HepG2 (cell line): ENCODE measurements around the gene TEX48. TPM values are rescaled to one million over a fixed set of nuclear protein-coding genes. Genes with fewer than 3 reads are reported as not detected.
A peak's percentile ranks its signal among the peaks of the same experiment; 100 is the strongest.

Experiments
- ATF7 ChIP-seq, 2 experiments: fragments of 450-650 bp in 1 of 2; sonication (generic) in 1 of 2; formaldehyde crosslinking in 1 of 2; IDR thresholded peaks; 2 replicates each; pipeline versions ENCODE4 v1.4.0 to v1.6.1; 2016 to 2020; ENCODE audit warnings: antibody characterized with exemption in 1 of 2, mild to moderate bottlenecking in 1 of 2, missing genetic modification reagents in 1 of 2
- NR2C2 ChIP-seq: sonication (generic); formaldehyde crosslinking; IDR thresholded peaks from 2 replicates; pipeline ENCODE4 v1.4.0; 2020; ENCODE audit warnings: missing genetic modification reagents, mild to moderate bottlenecking, moderate library complexity, borderline replicate concordance
- NR2F1 ChIP-seq, 2 experiments: fragments of 450-650 bp in 1 of 2; formaldehyde crosslinking in 1 of 2; IDR thresholded peaks; 2 replicates each; pipeline versions ENCODE4 v1.5.0 to v1.6.1; 2016 to 2020; ENCODE audit warnings: mild to moderate bottlenecking in 1 of 2, missing compliant biosample characterization in 1 of 2, missing genetic modification reagents in 1 of 2, moderate library complexity in 1 of 2
- NRL ChIP-seq: sonication (generic); formaldehyde crosslinking; IDR thresholded peaks from 2 replicates; pipeline ENCODE4 v1.5.0; 2020; ENCODE audit warnings: missing genetic modification reagents, mild to moderate bottlenecking, moderate library complexity, borderline replicate concordance
- POLR2A ChIP-seq, 2 experiments: IDR thresholded peaks; 2 replicates each; pipeline ENCODE4 v1.6.1; 2011; ENCODE audit warnings: low read depth in 2 of 2, low read length in 2 of 2, mild to moderate bottlenecking in 1 of 2, moderate library complexity in 1 of 2; ENCODE audit not compliant: insufficient read depth in 1 of 2
- RXRB ChIP-seq: IDR thresholded peaks from 2 replicates; pipeline ENCODE4 v1.6.1; 2016; ENCODE audit warnings: borderline replicate concordance, missing genetic modification reagents, missing compliant biosample characterization
- ZEB1 ChIP-seq: IDR thresholded peaks from 2 replicates; pipeline ENCODE4 v1.6.1; 2012; ENCODE audit warnings: mild to moderate bottlenecking, low read depth, inconsistent platforms; ENCODE audit not compliant: insufficient replicate concordance
- ZIK1 ChIP-seq: sonication (generic); formaldehyde crosslinking; IDR thresholded peaks from 2 replicates; pipeline ENCODE4 v1.5.0; 2020; ENCODE audit warnings: mild to moderate bottlenecking, low read depth, missing genetic modification reagents, borderline replicate concordance
- ZKSCAN8 ChIP-seq: IDR thresholded peaks from 2 replicates; pipeline ENCODE4 v1.6.1; 2016; ENCODE audit warnings: borderline replicate concordance, missing genetic modification reagents, missing compliant biosample characterization
- ZNF225 ChIP-seq: sonication (generic); formaldehyde crosslinking; IDR thresholded peaks from 2 replicates; pipeline ENCODE4 v1.4.0; 2020; ENCODE audit warnings: mild to moderate bottlenecking, missing genetic modification reagents
- ZNF781 ChIP-seq: sonication (generic); formaldehyde crosslinking; IDR thresholded peaks from 2 replicates; pipeline ENCODE4 v1.5.1; 2020; ENCODE audit warnings: borderline replicate concordance, mild to moderate bottlenecking, missing genetic modification reagents; ENCODE audit errors: not compliant biosample characterization
- polyA plus RNA-seq, 8 experiments: library from polyadenylated mRNA; depleted of rRNA in 3 of 8; stranded (reverse) in 7 of 8; unstranded in 1 of 8; fragments of >200 nt; fragmentation: Illumina TruSeq in 4 of 8; extraction: Trizol in 4 of 8; gene quantifications; 2 replicates each; pipeline versions ENCODE4 v1.2.1 to v1.2.3, GENCODE V29; 2011 to 2016; ENCODE audit warnings: low read depth in 4 of 8, missing spikeins in 1 of 8, mixed read lengths in 1 of 8; ENCODE audit not compliant: insufficient read depth in 1 of 8
- total RNA-seq, 5 experiments: library from RNA; depleted of rRNA; stranded (reverse); fragments of >200 nt; fragmentation: Illumina TruSeq; extraction: Trizol; gene quantifications; 2 replicates each; pipeline ENCODE4 v1.2.3, GENCODE V29; 2016; ENCODE audit warnings: low read depth in 1 of 5
- TF ChIP-seq, protein P1 (sequence below): sonication (generic); formaldehyde crosslinking; IDR thresholded peaks from 2 replicates; pipeline ENCODE4; 2020; ENCODE audit warnings: missing genetic modification reagents, mild to moderate bottlenecking, borderline replicate concordance
- TF ChIP-seq, protein P2 (sequence below): sonication (generic); formaldehyde crosslinking; IDR thresholded peaks from 2 replicates; pipeline ENCODE4 v1.5.0; 2020; ENCODE audit warnings: missing genetic modification reagents
- TF ChIP-seq, protein P3 (sequence below): sonication (generic); formaldehyde crosslinking; IDR thresholded peaks from 2 replicates; pipeline ENCODE4 v1.4.0; 2020; ENCODE audit warnings: mild to moderate bottlenecking, missing genetic modification reagents, borderline replicate concordance
- TF ChIP-seq, protein P4 (sequence below): sonication (generic); formaldehyde crosslinking; IDR thresholded peaks from 2 replicates; pipeline ENCODE4 v1.5.1; 2020; ENCODE audit warnings: mild to moderate bottlenecking, missing genetic modification reagents, moderate library complexity

TEX48 gene
- total and polyA plus RNA-seq, 2 of the 13 experiments (the other 11 are each of a cell fraction or from before 2014, with no cell fraction given), result not detected

DNA sequence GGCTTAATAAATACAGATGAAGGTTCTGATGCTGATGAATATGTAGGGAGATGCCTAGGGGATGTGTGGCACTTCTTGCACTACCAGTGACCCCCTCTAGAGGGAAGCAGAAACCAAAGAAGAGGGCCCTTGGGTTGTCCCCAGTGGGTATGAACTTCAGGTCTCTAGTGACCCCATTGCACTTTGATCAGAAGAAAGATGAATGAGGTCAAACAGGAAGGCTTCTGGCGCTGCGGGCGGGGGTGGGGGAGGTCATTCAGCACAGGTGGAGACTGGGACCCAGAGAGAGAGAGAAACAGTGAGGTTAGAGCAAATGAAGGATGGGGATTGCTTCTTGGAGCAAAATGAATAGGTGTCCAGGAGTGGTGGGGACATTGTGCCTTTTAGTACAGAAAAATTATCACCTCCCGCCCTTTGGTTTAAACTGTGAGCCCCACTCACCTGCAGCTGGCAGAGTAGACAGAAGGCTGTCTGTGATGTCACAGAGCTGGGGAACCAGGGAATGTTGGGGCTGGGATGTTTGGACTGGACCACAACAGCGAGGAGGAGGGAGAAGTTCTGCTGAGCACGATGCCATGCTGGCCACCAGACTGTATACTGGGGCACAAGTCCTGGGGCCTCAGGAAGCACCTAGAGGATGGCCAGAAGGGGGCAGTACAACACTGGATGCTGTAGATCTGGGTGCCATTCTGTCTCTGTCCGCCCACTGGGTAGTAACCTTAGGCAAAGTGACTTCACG lies at the start of gene TEX48 (continued):
- TF ChIP-seq, protein P1, sequence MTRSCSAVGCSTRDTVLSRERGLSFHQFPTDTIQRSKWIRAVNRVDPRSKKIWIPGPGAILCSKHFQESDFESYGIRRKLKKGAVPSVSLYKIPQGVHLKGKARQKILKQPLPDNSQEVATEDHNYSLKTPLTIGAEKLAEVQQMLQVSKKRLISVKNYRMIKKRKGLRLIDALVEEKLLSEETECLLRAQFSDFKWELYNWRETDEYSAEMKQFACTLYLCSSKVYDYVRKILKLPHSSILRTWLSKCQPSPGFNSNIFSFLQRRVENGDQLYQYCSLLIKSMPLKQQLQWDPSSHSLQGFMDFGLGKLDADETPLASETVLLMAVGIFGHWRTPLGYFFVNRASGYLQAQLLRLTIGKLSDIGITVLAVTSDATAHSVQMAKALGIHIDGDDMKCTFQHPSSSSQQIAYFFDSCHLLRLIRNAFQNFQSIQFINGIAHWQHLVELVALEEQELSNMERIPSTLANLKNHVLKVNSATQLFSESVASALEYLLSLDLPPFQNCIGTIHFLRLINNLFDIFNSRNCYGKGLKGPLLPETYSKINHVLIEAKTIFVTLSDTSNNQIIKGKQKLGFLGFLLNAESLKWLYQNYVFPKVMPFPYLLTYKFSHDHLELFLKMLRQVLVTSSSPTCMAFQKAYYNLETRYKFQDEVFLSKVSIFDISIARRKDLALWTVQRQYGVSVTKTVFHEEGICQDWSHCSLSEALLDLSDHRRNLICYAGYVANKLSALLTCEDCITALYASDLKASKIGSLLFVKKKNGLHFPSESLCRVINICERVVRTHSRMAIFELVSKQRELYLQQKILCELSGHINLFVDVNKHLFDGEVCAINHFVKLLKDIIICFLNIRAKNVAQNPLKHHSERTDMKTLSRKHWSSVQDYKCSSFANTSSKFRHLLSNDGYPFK, result 0 out of 2 replicates have a peak, but pooled peaks have one; percentile 30
- TF ChIP-seq ZKSCAN8 (CRISPR knock-in tag) (no peak), ZEB1 (peak; percentile 38), NR2F1 (CRISPR knock-in tag; IDR thresholded peaks at IDR 0.05) (peak in 1 of 2 experiments; percentile 63; a peak in 1 of 4 replicates), NR2C2 (CRISPR knock-in tag) (peak; percentile 79), ZNF781 (CRISPR knock-in tag) (peak; percentile 57), POLR2A (IDR thresholded peaks at IDR 0.05; ENCODE audit: insufficient read depth in 1 of 2, low read depth in 2 of 2, low read length in 2 of 2) (no peak), ZNF225 (CRISPR knock-in tag) (no peak), ATF7 (IDR thresholded peaks at IDR 0.05) (no peak), ATF7 (CRISPR knock-in tag; IDR thresholded peaks at IDR 0.05) (no peak), ZIK1 (no peak), NRL (CRISPR knock-in tag) (0 out of 2 replicates have a peak, but pooled peaks have one; percentile 42), RXRB (peak; percentile 51)
- TF ChIP-seq, protein P2, sequence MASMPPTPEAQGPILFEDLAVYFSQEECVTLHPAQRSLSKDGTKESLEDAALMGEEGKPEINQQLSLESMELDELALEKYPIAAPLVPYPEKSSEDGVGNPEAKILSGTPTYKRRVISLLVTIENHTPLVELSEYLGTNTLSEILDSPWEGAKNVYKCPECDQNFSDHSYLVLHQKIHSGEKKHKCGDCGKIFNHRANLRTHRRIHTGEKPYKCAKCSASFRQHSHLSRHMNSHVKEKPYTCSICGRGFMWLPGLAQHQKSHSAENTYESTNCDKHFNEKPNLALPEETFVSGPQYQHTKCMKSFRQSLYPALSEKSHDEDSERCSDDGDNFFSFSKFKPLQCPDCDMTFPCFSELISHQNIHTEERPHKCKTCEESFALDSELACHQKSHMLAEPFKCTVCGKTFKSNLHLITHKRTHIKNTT, result no peak
- TF ChIP-seq, protein P3, sequence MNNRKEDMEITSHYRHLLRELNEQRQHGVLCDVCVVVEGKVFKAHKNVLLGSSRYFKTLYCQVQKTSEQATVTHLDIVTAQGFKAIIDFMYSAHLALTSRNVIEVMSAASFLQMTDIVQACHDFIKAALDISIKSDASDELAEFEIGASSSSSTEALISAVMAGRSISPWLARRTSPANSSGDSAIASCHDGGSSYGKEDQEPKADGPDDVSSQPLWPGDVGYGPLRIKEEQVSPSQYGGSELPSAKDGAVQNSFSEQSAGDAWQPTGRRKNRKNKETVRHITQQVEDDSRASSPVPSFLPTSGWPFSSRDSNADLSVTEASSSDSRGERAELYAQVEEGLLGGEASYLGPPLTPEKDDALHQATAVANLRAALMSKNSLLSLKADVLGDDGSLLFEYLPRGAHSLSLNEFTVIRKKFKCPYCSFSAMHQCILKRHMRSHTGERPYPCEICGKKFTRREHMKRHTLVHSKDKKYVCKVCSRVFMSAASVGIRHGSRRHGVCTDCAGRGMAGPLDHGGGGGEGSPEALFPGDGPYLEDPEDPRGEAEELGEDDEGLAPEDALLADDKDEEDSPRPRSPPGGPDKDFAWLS (CRISPR knock-in tag), result no peak
- TF ChIP-seq, protein P4, sequence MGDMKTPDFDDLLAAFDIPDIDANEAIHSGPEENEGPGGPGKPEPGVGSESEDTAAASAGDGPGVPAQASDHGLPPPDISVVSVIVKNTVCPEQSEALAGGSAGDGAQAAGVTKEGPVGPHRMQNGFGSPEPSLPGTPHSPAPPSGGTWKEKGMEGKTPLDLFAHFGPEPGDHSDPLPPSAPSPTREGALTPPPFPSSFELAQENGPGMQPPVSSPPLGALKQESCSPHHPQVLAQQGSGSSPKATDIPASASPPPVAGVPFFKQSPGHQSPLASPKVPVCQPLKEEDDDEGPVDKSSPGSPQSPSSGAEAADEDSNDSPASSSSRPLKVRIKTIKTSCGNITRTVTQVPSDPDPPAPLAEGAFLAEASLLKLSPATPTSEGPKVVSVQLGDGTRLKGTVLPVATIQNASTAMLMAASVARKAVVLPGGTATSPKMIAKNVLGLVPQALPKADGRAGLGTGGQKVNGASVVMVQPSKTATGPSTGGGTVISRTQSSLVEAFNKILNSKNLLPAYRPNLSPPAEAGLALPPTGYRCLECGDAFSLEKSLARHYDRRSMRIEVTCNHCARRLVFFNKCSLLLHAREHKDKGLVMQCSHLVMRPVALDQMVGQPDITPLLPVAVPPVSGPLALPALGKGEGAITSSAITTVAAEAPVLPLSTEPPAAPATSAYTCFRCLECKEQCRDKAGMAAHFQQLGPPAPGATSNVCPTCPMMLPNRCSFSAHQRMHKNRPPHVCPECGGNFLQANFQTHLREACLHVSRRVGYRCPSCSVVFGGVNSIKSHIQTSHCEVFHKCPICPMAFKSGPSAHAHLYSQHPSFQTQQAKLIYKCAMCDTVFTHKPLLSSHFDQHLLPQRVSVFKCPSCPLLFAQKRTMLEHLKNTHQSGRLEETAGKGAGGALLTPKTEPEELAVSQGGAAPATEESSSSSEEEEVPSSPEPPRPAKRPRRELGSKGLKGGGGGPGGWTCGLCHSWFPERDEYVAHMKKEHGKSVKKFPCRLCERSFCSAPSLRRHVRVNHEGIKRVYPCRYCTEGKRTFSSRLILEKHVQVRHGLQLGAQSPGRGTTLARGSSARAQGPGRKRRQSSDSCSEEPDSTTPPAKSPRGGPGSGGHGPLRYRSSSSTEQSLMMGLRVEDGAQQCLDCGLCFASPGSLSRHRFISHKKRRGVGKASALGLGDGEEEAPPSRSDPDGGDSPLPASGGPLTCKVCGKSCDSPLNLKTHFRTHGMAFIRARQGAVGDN (CRISPR knock-in tag), result peak; percentile 20; the same call in 1 of the 2 replicates
